Posterior vena cava (tissue), 2 donors: ENCODE results near the gene PRKAA1. TPM values are rescaled to one million over a fixed set of nuclear protein-coding genes. Genes with fewer than 3 reads are reported as not detected.
"Not testable (repeated sequence)": the region's sequence is repeated elsewhere in the genome, so short reads cannot be mapped to it uniquely, and the experiment has no call there.

Experiments
- DNase-seq: peaks from one replicate; pipeline ENCODE4 v3.0.0-alpha.2; 2020; ENCODE audit warnings: low spot score
- intact Hi-C, 2 donors: fragments of 100-400 bp; cut with DNase I; formaldehyde crosslinking; loops; one replicate each; pipeline versions ENCODE4 v1.14.1 to v1.14.2; 2022 to 2023
- total RNA-seq, 2 donors: library from RNA; stranded (reverse); fragmentation: NEBNext Ultra II Directional; extraction: Animal tissue kit (Norgen Biotek cat#: 25700); gene quantifications; one replicate each; pipeline ENCODE4 v1.2.1, GENCODE V29; 2021
- donor health status: DM: yes; HTN: yes; CAD: no.
- donor health status: DM: yes; HTN: yes; CAD: no.

PRKAA1 gene
- total RNA-seq, 2 donors from 2014 or later, result 98.8 to 102 TPM

DNA sequence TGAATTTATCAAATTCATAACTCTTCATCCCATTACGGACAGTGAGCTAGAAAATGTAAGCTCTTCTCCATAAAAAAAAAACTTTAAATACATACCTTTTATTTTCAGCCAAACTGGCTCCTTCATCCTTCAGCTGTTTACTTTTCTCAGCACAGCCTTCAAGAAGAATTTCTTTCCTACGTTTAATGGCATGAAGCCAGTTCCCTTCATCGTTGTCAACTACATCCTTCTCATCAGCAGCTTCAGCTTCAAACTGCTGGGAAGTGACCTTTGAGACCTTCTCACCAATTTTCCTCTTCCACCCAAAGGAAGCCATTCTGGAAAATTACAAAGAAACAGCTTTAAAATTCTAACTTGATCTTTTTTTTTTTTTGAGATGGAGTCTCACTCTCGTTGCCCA lies 51.5 kb downstream of the PRKAA1 start:
- intact Hi-C loops, result no loop called here

GRCh38 chr5:40743771-40744170 lies 54.4 kb downstream of the PRKAA1 start:
- intact Hi-C loops, result no loop called here

More for the DNA sequence above, 51.5 kb downstream of the PRKAA1 start:
- no peak for DNase-seq

DNA sequence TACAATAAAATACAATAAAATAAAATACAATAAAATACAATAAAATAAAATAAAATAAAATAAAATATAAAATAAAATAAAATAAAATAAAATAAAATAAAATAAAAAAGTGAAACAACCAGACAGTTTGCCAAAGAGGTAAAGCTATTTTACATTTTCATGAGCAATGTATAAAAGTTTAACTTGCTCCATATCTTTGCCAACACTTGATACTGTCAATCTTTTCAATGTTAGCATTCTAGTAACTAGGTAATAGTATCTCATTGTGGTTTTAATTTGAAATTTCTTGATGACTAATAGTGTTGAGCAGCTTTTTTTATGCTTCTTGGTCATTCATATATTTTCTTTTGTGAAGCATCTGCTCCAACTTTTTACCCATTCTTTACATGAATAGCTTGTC lies 59.7 kb downstream of the PRKAA1 start:
- DNase-seq, result no peak
- intact Hi-C loops, result loop anchor here in 1 of 2 donors (10.0 kb wide), 1 partner anchor 1024 kb away; no protein-coding TSS in a partner anchor

More at GRCh38 chr5:40743771-40744170, 54.4 kb downstream of the PRKAA1 start:
- no peak for DNase-seq

DNA sequence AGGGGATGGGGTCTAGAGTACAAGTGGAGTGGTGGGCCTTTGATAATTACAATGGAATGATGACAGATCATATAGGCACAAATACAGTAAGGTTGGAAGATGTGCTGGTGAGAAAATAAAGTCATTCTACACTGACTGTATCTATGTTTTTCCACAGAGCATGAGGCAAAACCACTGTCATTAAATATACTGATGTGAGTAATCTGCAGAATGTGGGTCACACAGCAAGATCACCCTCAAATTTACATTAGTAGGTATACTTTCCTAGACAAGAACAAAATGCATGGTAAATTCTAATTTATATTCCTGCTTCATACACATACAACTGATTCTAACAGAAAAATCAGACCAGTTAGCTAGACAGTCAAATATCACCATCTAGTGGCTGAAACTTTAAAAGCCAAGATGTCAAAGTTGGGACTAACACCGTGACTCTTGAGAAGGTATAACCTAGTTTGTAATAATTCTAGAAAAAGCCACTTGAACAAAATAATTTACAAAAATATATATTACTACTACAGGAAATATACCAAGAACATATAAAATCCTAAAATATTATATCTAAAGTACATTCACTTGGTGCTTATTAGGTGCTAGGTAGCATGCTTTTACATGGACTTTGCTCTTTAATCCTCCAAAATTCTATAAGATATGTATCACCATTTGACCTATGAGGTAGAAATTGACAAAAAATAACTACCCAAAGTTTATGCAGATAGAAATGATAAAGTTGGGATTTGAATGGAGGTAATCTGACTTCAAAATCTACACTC lies 61.9 kb downstream of the PRKAA1 start:
- no peak for DNase-seq
- intact Hi-C loops, result loop anchor here in 1 of 2 donors (10.0 kb wide), 1 partner anchor 1021 kb away; no protein-coding TSS in a partner anchor

GRCh38 chr5:40735609-40736008 lies 62.6 kb downstream of the PRKAA1 start:
- intact Hi-C loops, result loop anchor here in 1 of 2 donors (10.0 kb wide), 1 partner anchor 1021 kb away; no protein-coding TSS in a partner anchor
- DNase-seq, result no peak

GRCh38 chr5:40734986-40735385 lies 63.2 kb downstream of the PRKAA1 start:
- DNase-seq, result no peak
- intact Hi-C loops, result loop anchor here in 1 of 2 donors (10.0 kb wide), 1 partner anchor 1020 kb away; no protein-coding TSS in a partner anchor

DNA sequence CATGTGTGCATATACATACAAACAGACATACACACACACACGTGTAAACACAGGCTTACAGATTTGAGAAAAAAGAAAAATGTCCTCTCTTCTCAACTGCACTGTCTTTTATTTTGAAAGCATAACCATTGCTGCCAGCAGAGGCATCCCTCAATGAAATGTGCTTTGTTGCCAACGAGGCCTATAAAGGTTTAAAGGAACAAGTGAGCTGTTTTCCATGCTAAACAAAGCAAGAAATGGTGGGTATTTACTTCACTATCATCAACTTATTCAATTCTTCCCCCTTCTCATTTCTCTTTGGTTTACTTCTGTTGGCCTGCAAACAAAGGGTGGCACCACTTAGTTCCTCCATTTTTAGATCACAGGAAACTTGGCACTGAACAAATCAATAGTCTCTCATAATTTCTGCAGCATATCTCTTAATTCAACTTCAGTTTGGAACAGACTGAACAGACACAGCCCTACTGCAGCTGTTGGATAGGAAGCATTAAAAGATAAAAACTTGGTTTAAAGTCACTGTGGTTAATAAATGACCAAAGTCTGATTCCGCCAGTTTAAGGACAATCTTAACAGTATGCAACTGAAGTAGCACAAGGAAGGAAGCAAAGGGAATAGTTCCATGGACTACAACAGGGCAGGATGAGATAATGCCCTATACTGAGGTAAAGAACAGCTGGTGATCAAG lies 64.2 kb downstream of the PRKAA1 start:
- intact Hi-C loops, result loop anchor here in 1 of 2 donors (10.0 kb wide), 1 partner anchor 1019 kb away; no protein-coding TSS in a partner anchor
- no peak for DNase-seq

- intact Hi-C loops, result loop anchor here in 1 of 2 donors (10.0 kb wide), 1 partner anchor 1019 kb away; no protein-coding TSS in a partner anchor
- no peak for DNase-seq
Measured at GRCh38 chr5:40733434-40733833, 64.7 kb downstream of the PRKAA1 start.

- DNase-seq, intact Hi-C loops: not testable (repeated sequence)
Measured at GRCh38 chr5:40722497-40722911, 75.7 kb downstream of the PRKAA1 start.

GRCh38 chr5:40720069-40720468 lies 78.1 kb downstream of the PRKAA1 start:
- no peak for DNase-seq
- intact Hi-C loops, result no loop called here

GRCh38 chr5:40717281-40717680 lies 80.9 kb downstream of the PRKAA1 start:
- intact Hi-C loops, result no loop called here
- DNase-seq, result no peak

- no peak for DNase-seq
- intact Hi-C loops, result no loop called here
Measured at GRCh38 chr5:40716590-40716989, 81.6 kb downstream of the PRKAA1 start.

DNA sequence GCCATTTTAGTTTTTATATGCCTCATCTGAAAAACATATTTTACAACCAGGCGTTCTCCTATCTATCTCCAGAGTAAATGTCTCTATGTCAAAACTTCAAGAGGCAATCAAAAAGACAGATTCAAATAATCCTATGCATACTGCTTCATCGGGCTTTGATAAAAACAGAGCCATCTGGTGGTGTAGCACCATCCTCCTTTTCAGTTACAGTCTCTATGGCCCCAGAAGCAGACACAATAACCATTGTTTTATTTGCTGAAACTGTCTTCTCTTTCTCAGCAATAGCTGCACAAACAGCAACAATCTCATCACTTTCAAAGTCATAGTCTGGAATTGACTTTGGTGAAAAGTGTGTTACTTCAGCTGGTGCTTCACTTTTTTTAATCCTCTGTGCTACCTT lies 82.2 kb downstream of the PRKAA1 start:
- no peak for DNase-seq
- intact Hi-C loops, result no loop called here

- intact Hi-C loops, result no loop called here
- DNase-seq, result no peak
Measured at GRCh38 chr5:40714001-40714400, 84.2 kb downstream of the PRKAA1 start.

DNA sequence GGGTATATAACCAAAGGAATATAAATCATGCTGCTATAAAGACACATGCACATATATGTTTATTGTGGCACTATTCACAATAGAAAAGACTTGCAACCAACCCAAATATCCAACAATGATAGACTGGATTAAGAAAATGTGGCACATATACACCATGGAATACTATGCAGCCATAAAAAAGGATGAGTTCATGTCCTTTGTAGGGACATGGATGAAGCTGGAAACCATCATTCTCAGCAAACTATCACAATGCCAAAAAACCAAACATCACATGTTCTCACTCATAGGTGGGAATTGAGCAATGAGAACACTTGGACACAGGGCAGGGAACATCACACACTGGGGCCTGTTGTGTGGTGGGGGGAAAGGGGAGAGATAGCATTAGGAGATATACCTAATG lies 87.6 kb downstream of the PRKAA1 start:
- intact Hi-C loops, DNase-seq: not testable (repeated sequence)

Other genes starting within 250 kb of the PRKAA1 start
- gene PTGER4, start 118.5 kb downstream of the PRKAA1 start, total RNA-seq, result 10 to 100 TPM; 10.1 to 12.1 TPM
- gene TTC33, start 42.4 kb downstream of the PRKAA1 start, total RNA-seq, result 10 to 100 TPM; 13.3 to 18.2 TPM
- 100 to 1,000 TPM; 738 to 822 TPM for gene RPL37, start 36.8 kb upstream of the PRKAA1 start, total RNA-seq
- 10 to 100 TPM; 12.8 to 14.9 TPM for gene CARD6, start 43.0 kb upstream of the PRKAA1 start, total RNA-seq
- 100 to 1,000 TPM; 563 to 985 TPM for gene C7, start 111.1 kb upstream of the PRKAA1 start, total RNA-seq